Motor neuron (in vitro differentiated cells): ENCODE data around the gene MEOX1. TPM values are rescaled to one million over a fixed set of nuclear protein-coding genes. Genes with fewer than 3 reads are reported as not detected.

Experiments used
- total RNA-seq, 8 experiments: library from RNA; unstranded; fragments of 300-600 nt; gene quantifications; 2 replicates each; pipeline versions ENCODE4 v1.2.3 to v1.2.4, GENCODE V29; 2022

The MEOX1 gene
- total RNA-seq, 8 experiments from 2014 or later, result 0.05 to 0.56 (median 0.36) TPM; not detected in 1

Other genes with a start within 250 kb of the MEOX1 start
- gene DHX8, start 177.9 kb downstream of the MEOX1 start, total RNA-seq, result 10 to 100 TPM; 16.9 to 54.2 (median 33.9) TPM
- 10 to 100 TPM in 3 of 8 experiments, 1 to 10 TPM in 5; 2.2 to 41.3 (median 6.3) TPM for gene ETV4, start 115.6 kb downstream of the MEOX1 start, total RNA-seq
- gene SOST, start 96.9 kb upstream of the MEOX1 start, total RNA-seq, result under 1 TPM in 5 of 8 experiments, not detected in 3; 0.08 to 0.24 (median 0.11) TPM
- 10 to 100 TPM; 18.6 to 58.2 (median 25.3) TPM for gene DUSP3, start 117.1 kb upstream of the MEOX1 start, total RNA-seq
- gene CFAP97D1, start 118.5 kb upstream of the MEOX1 start, total RNA-seq, result under 1 TPM in 7 of 8 experiments, not detected in 1; 0.05 to 0.43 (median 0.14) TPM
- 10 to 100 TPM in 5 of 8 experiments, 1 to 10 TPM in 3; 1.5 to 26.7 (median 19.3) TPM for gene MPP3, start 171.2 kb upstream of the MEOX1 start, total RNA-seq
- gene CD300LG, start 185.3 kb upstream of the MEOX1 start, total RNA-seq, result 1 to 10 TPM in 1 of 8 experiments, under 1 TPM in 5, not detected in 2; 0.11 to 1.3 (median 0.39) TPM
- 10 to 100 TPM in 5 of 8 experiments, 1 to 10 TPM in 2, under 1 TPM in 1; 0.25 to 26.9 (median 18.2) TPM for gene MPP2, start 245.6 kb upstream of the MEOX1 start, total RNA-seq